Activated CD4-positive, alpha-beta memory T cell treated with anti-CD3 and anti-CD28 coated beads, Interleukin-2, amount 10 ng/mL, durations not matched to agents 7 days and 5 days (primary cell): ENCODE data around the gene GRK6. TPM values are rescaled to one million over a fixed set of nuclear protein-coding genes. Genes with fewer than 3 reads are reported as not detected.

Source experiments
- CTCF ChIA-PET: fragments of 350-600 bp; sonication (Branson Sonifier 250); formaldehyde crosslinking; loops from one replicate; lab custom pipeline; 2021; ENCODE audit warnings: antibody characterized with exemption, inconsistent platforms; lab: Charles Lee
- POLR2A ChIA-PET: fragments of 350-600 bp; sonication (Branson Sonifier 250); formaldehyde crosslinking; loops from one replicate; lab custom pipeline; 2021; ENCODE audit warnings: antibody characterized with exemption; lab: Charles Lee
- DNase-seq: peaks from one replicate; pipeline ENCODE4 v3.0.0-alpha.2; 2020
- H3K27ac Mint-ChIP-seq: one replicate; pipeline ENCODE4 v1.8.0; 2021; ENCODE audit warnings: mild to moderate bottlenecking, mixed read lengths
- H3K27me3 Mint-ChIP-seq: one replicate; pipeline ENCODE4 v1.8.0; 2021; ENCODE audit warnings: mixed read lengths
- H3K36me3 Mint-ChIP-seq: one replicate; pipeline ENCODE4 v1.8.0; 2021; ENCODE audit warnings: low read depth, mixed read lengths
- H3K4me1 Mint-ChIP-seq: one replicate; pipeline ENCODE4 v1.8.0; 2021; ENCODE audit warnings: mixed read lengths
- H3K4me3 Mint-ChIP-seq: one replicate; pipeline ENCODE4 v1.8.0; 2021; ENCODE audit warnings: mild to moderate bottlenecking, mixed read lengths
- H3K9me3 Mint-ChIP-seq: one replicate; pipeline ENCODE4 v1.8.0; 2021; ENCODE audit warnings: mixed read lengths
- total RNA-seq, 2 experiments: library from RNA; stranded (reverse); gene quantifications; one replicate each; pipeline ENCODE4 v1.2.3, GENCODE V29; 2021

Gene GRK6
- total RNA-seq, 2 experiments from 2014 or later: 206 to 208 TPM

DNA sequence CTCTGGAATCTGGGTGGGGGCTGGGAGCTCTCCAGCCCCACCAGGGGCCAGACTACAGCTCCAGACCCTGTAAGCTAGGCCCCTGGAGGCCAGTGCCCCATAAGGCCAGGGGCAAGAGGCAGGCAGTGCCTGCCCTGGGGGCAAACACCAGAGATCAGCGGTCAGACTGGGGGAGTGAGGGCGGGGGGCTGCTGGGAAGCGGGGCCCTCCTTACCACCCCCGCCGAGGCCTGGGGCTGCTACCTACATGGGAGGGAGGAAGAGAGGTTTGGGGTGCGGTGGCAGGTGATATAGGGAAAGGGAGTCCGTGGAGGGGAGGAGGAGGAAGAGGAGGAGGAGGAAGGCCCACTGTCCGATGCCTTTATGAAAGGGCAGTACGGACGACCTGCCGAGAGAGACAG lies 32.9 kb downstream of the GRK6 start:
- POLR2A ChIA-PET: no interaction called here

DNA sequence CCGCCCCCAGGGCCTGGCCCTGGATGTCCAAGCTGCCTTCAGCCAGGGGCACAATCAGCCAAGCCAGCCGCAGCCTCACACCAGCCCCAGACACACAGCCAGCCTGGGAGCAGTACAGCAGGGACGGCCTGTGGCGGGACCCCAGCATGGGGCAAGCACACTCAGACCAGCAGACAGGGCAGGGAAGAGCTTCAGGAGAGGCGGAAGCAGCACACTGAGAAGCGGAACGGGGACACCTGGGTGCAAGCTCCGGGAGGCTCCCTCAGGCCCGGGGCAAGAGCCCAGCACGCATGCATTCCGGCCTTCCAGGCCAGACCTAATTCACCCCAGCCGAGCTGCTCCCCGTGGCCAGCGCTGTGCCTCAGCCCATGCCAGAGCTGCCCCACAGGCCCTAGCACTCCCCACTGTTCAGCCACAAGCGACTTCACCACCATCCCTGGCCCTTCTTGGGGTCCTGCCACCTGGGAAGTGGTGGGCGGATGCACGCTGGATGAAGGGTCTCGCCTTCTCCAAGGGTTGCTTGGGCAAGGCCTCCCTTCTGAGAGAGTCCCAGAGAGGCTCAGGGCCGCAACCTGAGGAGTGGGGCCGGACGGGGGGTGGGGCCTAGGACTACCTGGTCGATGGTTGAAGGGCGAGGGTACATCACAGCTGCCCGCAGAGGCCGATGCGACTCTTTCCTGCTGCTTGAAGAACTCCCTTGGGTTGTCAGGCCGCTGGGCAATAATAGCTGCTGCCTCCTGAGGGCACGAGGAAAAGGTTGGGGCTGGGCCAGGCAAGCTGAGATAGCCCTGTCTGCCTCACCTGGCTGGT lies 33.5 kb downstream of the GRK6 start:
- DNase-seq: no peak
- CTCF ChIA-PET: interaction anchor here (1.3 to 8.5 kb wide), 3 partner anchors 56 to 147 kb away, joined by 4 to 188 read pairs (median 9); no protein-coding TSS in a partner anchor
- POLR2A ChIA-PET: no interaction called here
- Mint-ChIP-seq H3K27ac (no peak overlapping the region), H3K4me3 (no peak overlapping the region), H3K36me3 (no peaks in the 10 kb centered on the region), H3K4me1 (peaks cover 28% of the 10 kb centered on the region), H3K27me3 (no peaks in the 10 kb centered on the region), H3K9me3 (no peaks in the 10 kb centered on the region)

More for the DNA sequence above, 32.9 kb downstream of the GRK6 start:
- no peaks in the 10 kb centered on the region for H3K9me3 Mint-ChIP-seq
- CTCF ChIA-PET: interaction anchor here (1.6 to 8.5 kb wide), 2 partner anchors 55 to 69 kb away, joined by 9 to 188 read pairs; no protein-coding TSS in a partner anchor
- no peak overlapping the region for H3K4me3 Mint-ChIP-seq
- peaks cover 28% of the 10 kb centered on the region for H3K4me1 Mint-ChIP-seq
- H3K27ac Mint-ChIP-seq: no peak overlapping the region
- DNase-seq: no peak
- no peaks in the 10 kb centered on the region for H3K36me3 Mint-ChIP-seq
- H3K27me3 Mint-ChIP-seq: no peaks in the 10 kb centered on the region

DNA sequence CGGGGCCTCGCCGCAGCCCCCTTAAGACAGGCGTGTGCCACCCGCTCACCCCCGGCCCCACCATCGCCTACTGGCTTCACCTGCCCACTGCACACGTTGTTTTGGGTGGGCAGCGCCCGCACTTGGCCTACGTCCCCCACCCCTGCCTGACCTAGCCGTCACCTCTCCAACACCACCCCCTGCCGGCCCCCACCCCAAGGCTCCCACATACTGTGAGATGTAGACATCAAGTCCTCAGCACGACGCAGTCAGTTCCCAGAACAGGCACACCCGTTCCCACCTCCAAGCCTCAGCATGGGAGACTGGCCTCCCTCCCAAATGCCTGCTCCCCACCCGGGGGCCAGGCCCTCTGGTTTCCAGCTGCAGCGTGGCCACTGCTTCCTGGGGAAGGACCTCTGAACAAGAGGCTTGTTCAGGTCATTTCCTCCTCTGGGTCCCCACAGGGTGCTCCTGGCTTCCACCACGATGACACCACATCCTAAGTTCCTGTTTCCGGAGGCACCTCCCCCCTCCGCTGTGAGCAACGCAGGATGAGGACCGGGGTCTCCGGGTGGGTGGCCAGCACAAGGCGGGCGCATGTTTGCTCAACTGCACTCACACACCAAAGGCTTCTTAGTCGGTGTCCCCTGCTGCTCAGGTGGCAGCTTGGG lies 35.7 kb downstream of the GRK6 start:
- Mint-ChIP-seq H3K27me3 (no peaks in the 10 kb centered on the region), H3K36me3 (no peaks in the 10 kb centered on the region), H3K27ac (no peak overlapping the region), H3K4me1 (peaks cover 20% of the 10 kb centered on the region), H3K9me3 (no peaks in the 10 kb centered on the region), H3K4me3 (peak overlapping the region; percentile 3)
- ChIA-PET CTCF (interaction anchor here (0.7 to 1.5 kb wide), 3 partner anchors 10 to 84 kb away, joined by 3 to 5 read pairs (median 3); no protein-coding TSS in a partner anchor), POLR2A (interaction anchor here (1.0 kb wide), 1 partner anchor 71 kb away, joined by 5 read pairs; no protein-coding TSS in a partner anchor)
- no peak for DNase-seq

DNA sequence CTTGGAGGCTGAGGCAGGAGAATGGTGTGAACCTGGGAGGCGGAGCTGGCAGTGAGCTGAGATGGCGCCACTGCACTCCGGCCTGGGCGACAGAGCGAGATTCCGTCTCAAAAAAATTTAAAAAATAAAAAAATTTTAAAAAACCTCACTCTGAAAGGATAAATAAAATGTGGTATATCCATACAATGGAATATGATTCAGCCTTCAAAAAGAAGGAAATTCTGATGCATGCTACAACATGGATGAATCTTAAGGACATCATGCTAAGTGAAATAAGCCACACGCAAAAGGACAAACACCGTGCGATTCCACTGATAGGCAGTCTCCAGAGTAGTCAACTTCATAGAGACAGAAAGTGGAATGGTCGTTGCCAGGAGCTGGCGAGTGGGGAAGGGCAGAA lies 38.6 kb downstream of the GRK6 start:
- ChIA-PET POLR2A (no interaction called here), CTCF (interaction anchor here (1.0 kb wide), 1 partner anchor 8 kb away, joined by 4 read pairs; no protein-coding TSS in a partner anchor)
- H3K4me1 Mint-ChIP-seq: peaks cover 17% of the 10 kb centered on the region
- H3K27me3 Mint-ChIP-seq: no peaks in the 10 kb centered on the region
- H3K9me3 Mint-ChIP-seq: no peaks in the 10 kb centered on the region
- H3K4me3 Mint-ChIP-seq: no peak overlapping the region
- H3K36me3 Mint-ChIP-seq: no peaks in the 10 kb centered on the region
- H3K27ac Mint-ChIP-seq: no peak overlapping the region
- DNase-seq: no peak

DNA sequence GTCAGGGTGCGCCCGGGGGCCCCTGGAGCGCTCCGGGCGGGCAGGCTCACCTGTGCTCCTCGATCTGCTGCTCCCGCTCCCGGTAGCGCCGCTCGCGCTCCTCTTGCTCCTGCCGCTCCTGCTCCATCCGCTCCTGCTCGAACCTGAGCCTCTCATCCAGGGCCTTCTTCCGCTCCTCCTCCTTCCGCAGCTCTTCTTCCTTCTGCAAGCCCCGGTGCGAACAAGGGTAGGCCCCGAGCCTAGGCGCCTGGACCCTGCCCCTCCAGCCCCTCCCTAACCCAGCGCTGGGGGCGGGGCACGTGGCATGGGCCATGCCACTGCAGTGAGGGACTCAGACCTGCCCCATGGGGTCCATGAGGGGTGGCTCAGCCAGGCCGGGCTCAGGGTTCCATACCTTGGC lies 40.4 kb downstream of the GRK6 start:
- Mint-ChIP-seq H3K4me1 (peaks cover 20% of the 10 kb centered on the region), H3K36me3 (no peaks in the 10 kb centered on the region), H3K27me3 (peaks cover 2% of the 10 kb centered on the region), H3K9me3 (no peaks in the 10 kb centered on the region), H3K4me3 (no peak overlapping the region), H3K27ac (no peak overlapping the region)
- ChIA-PET POLR2A (no interaction called here), CTCF (interaction anchor here (0.6 kb wide), 1 partner anchor 9 kb away, joined by 3 read pairs; no protein-coding TSS in a partner anchor)
- no peak for DNase-seq

DNA sequence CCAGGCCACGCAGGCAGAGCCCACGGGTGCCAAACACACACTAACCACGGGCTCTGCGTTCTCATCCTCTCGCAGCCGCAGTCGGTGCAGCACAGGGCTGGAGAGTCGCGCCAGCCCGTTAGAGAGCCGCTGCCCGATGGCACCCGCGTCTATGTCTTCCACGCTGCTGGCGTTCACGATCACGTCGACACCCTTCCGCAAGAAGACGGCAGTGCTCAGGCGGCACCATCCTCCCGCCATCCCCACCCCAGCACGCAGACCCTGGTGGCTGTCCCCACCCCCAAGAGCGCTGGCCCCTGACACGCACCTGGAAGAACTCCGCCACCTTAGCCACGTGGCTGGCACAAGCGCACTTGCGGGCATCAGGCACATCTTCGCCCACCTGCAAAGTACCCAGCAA lies 41.0 kb downstream of the GRK6 start:
- ChIA-PET POLR2A (no interaction called here), CTCF (no interaction called here)
- Mint-ChIP-seq H3K27ac (no peak overlapping the region), H3K27me3 (peaks cover 6% of the 10 kb centered on the region), H3K36me3 (no peaks in the 10 kb centered on the region), H3K4me1 (peaks cover 17% of the 10 kb centered on the region), H3K4me3 (no peak overlapping the region), H3K9me3 (no peaks in the 10 kb centered on the region)
- DNase-seq: no peak

DNA sequence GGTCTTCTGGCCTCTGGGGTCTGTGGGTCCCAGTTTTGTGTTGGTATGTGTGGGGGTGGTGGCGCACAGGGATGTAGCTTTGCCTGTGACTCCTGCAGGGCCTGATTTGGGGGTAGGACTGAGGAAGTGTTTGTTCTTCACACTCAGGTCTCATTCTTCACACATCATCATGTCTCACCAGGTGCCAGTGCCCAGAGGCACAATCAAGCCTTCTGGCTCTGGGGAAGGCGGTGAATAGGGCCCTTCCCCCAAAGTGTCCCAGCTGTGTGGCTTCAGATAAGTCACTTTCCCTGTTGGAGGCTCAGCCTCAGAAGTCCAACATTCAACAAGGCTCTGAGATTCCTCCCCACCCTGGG lies 41.8 kb downstream of the GRK6 start:
- no peak overlapping the region for H3K27ac Mint-ChIP-seq
- H3K4me1 Mint-ChIP-seq: peaks cover 15% of the 10 kb centered on the region
- no peak overlapping the region for H3K4me3 Mint-ChIP-seq
- DNase-seq: no peak
- H3K36me3 Mint-ChIP-seq: no peaks in the 10 kb centered on the region
- peaks cover 6% of the 10 kb centered on the region for H3K27me3 Mint-ChIP-seq
- POLR2A ChIA-PET: interaction anchor here (0.7 to 0.8 kb wide), 2 partner anchors 13 to 64 kb away, joined by 3 read pairs; no protein-coding TSS in a partner anchor
- CTCF ChIA-PET: interaction anchor here (0.5 to 1.6 kb wide), 2 partner anchors 13 to 14 kb away, joined by 3 to 4 read pairs; no protein-coding TSS in a partner anchor
- H3K9me3 Mint-ChIP-seq: no peaks in the 10 kb centered on the region

DNA sequence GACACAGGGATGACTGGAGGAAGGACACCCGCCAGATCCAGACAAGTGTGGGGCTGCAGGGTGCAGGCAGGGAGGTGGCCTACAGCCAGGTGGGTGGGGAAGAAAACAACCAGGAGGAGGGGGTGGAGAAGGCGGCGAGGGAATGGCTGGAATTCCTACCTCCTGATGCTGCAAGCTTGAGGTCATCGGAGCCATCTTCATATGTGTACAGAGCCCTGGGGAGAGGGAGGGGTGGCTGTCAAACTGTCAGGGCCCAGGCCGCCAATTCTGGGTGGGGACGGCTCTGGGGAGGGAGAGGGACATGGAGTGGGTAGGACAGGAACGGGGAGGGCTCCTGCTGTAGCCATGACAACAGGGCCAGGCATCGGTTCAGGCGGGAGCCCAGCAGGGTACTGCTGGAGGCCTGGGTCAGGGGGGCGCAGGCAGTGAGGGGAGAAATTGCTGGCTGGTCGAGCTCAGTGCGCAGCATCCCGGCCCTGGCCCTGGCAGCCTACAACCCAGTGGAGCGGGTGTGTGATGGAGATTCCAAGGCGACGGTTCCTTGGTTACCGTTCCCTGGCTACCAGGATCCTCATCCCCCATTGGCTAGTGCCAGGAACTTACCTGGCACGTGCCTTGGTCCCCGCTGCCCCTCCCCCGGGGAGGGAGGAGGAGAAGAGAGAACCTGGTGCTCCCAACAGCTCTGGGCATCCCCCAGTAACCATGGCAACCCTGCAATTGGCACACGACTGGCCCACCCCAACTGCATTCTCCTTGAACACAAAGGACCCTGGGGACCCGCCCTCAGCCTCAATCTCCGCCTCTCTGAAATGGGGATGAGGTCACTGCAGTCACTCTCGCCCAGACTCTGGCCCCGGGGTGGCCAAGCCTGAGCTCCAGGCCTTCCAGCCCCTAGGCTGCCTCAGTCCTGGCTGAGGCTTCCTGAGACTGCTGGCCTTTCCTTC lies 42.5 kb downstream of the GRK6 start:
- Mint-ChIP-seq H3K4me3 (no peak overlapping the region), H3K27ac (no peak overlapping the region), H3K27me3 (peaks cover 8% of the 10 kb centered on the region), H3K9me3 (no peaks in the 10 kb centered on the region), H3K36me3 (no peaks in the 10 kb centered on the region), H3K4me1 (peaks cover 16% of the 10 kb centered on the region)
- POLR2A ChIA-PET: interaction anchor here (0.8 kb wide), 1 partner anchor 65 kb away, joined by 3 read pairs; no protein-coding TSS in a partner anchor
- CTCF ChIA-PET: interaction anchor here (0.5 to 1.6 kb wide), 3 partner anchors 12 to 14 kb away, joined by 3 to 6 read pairs (median 4); no protein-coding TSS in a partner anchor
- DNase-seq: no peak

DNA sequence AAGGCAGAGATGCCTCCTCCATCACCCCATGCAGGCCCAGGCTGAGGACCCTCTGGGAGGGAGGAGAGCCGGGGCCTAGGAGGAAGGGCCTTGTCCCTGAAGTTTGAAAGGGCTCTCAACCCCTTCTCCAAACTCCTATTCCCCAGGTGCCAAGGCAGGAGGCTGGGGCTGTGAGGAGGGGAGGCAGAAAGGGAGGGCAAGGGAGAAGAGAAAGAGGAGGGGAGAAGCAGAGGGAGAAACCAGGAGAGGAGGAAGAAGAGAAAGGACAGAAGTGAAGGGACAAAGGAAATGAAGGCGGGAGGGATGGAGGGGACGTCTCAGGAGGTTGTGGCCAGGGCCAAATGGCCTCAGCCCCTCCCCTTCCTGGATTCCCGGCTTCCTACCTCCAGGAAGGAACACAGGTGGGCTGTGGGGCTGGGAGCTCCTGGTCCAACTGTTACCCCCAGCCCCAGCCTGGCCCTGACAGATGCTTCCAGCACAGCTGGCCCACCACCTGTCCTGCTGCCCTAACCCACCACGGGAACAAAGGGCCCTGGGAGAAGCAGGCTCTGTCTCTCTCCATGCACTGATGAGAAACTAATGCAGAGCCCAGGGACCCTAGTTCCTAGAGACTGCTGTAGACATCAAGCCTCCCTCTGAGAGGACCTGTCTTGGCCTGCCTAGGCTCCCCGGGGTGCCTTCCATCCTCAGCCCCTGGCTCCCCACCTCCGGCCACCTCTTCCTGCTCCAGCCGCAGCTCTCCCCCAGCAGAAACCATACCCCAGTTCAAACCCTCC lies 43.5 kb downstream of the GRK6 start:
- ChIA-PET POLR2A (no interaction called here), CTCF (interaction anchor here (1.4 kb wide), 1 partner anchor 13 kb away, joined by 6 read pairs; no protein-coding TSS in a partner anchor)
- no peak for DNase-seq
- Mint-ChIP-seq H3K4me1 (peaks cover 20% of the 10 kb centered on the region), H3K9me3 (no peaks in the 10 kb centered on the region), H3K36me3 (no peaks in the 10 kb centered on the region), H3K27ac (no peak overlapping the region), H3K4me3 (no peak overlapping the region), H3K27me3 (peaks cover 18% of the 10 kb centered on the region)

DNA sequence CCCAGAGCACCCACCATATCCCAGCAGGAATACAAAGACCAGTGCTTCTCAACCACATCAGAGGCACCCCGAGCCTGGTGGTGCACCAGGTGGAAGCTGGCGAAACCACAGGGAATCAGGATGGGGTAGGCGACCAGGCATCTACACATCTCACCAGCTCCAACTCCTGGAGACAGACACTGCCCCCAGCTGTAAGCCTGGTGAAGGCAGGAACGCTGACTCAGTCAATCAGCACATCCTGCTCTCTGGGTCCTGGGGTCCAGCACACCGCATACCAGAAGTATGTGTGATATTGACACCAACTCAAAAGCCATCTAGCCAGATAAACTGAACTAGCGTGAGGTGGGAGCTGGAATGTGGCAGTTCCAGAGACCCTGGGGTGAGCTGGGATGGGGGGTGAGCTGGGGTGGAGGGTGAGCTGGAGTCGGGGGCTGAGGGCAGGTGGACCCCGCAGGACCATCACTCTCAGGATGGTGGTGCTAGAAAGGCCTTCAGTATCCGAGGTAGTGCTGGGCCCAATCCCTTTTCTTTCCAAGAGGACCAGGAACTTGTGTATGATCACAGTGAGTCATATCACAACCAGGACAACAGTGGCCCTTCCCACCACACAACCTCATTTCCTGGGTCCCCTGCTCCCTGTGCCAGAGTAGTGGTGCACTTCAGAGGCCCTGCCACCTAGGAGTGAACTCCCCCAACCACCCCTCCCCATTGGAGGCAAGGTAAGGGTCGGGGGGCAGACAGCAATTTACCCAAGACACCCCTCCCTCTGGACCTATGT lies 44.5 kb downstream of the GRK6 start:
- ChIA-PET POLR2A (interaction anchor here (0.8 to 1.8 kb wide), 5 partner anchors 24 to 99 kb away, joined by 3 to 8 read pairs (median 3); partner anchors contain the start of gene PRR7), CTCF (interaction anchor here (0.9 to 2.6 kb wide), 6 partner anchors 14 to 69 kb away, joined by 3 to 7 read pairs (median 5); no protein-coding TSS in a partner anchor)
- Mint-ChIP-seq H3K36me3 (no peaks in the 10 kb centered on the region), H3K27me3 (peaks cover 25% of the 10 kb centered on the region), H3K27ac (no peak overlapping the region), H3K4me1 (peaks cover 27% of the 10 kb centered on the region), H3K9me3 (no peaks in the 10 kb centered on the region), H3K4me3 (no peak overlapping the region)
- no peak for DNase-seq
